Heart left ventricle (tissue), 13 donors: ENCODE results near the gene ARHGAP12.

Source experiments
- CTCF ChIP-seq, 12 donors: fragments of 200-600 bp; sonication (generic) in 4 of 12; IDR thresholded peaks; one replicate each; pipeline versions ENCODE4 v1.5.0 to v1.8.0; 2018 to 2022; ENCODE audit warnings: antibody characterized with exemption in 12 of 12, mild to moderate bottlenecking in 5 of 12
- POLR2A ChIP-seq, 2 donors: fragments of 450-650 bp; IDR thresholded peaks; one replicate each; pipeline ENCODE4 v1.6.1; 2017; ENCODE audit warnings: antibody characterized with exemption in 2 of 2, mild to moderate bottlenecking in 2 of 2, moderate library complexity in 2 of 2
- donor health status: ischemic (EF 13 %, LVEDD 7.1; RV severe dilation, severe dysfunction).
- donor health status: DM: no; HTN: yes; CAD: no.
- donor health status: DM: no; HTN: no; CAD: no.
- donor health status: ischemic (EF 25% LVEDD 6.9; RV normal size, moderate dysfunction).
- donor health status: ischemic (EF 25% LVEDD 5.7; RV mildly dilated, moderate dysfunction).
- donor health status: ischemic (EF 35%, LVEDD 5.7; RV mildly dilated, moderate dysfunction).
- donor health status: nonischemic (EF 11% LVEDD 7.7; RV severe dilation, severe dysfunction).
- donor health status: DM: yes; HTN: yes; CAD: no.
- donor health status: PGD.
- donor health status: ischemic (EF 29% LVEDD 5.4; RV normal size, mild dysfunction).
- donor health status: nonischemic (EF 23%, LVEDD 6.1; RV moderate dilation, normal function).

GRCh38 chr10:31761156-31761555 lies 167.5 kb downstream of the ARHGAP12 start:
- TF ChIP-seq CTCF (IDR thresholded peaks at IDR 0.05), result no peak
- TF ChIP-seq POLR2A (IDR thresholded peaks at IDR 0.05), result no peak
